Measurements from ENCODE around the gene DNAJC17. TPM values are rescaled to one million over a fixed set of nuclear protein-coding genes. Genes with fewer than 3 reads are reported as not detected.

DNAJC17 gene
- total RNA-seq, 1 donor from 2014 or later, result 29.1 TPM

- H3K27me3 Mint-ChIP-seq (ENCODE audit: low read depth), result no peaks in the 10 kb centered on the region
- no peaks in the 10 kb centered on the region for H3K9me3 Mint-ChIP-seq (ENCODE audit: low read depth)
- no peak for DNase-seq (ENCODE audit: low spot score)
- peak overlapping the region; percentile 49 for H3K27ac Mint-ChIP-seq (ENCODE audit: unreplicated experiment)
- H3K4me1 Mint-ChIP-seq (ENCODE audit: low read depth), result peaks cover 49% of the 10 kb centered on the region
- no peak overlapping the region for H3K4me3 Mint-ChIP-seq (ENCODE audit: unreplicated experiment)
- no peak for TF ChIP-seq CTCF (IDR thresholded peaks at IDR 0.05)
- H3K36me3 Mint-ChIP-seq (ENCODE audit: low read depth), result no peaks in the 10 kb centered on the region
These were observed 41.0 kb downstream of the DNAJC17 start for GRCh38 chr15:40766194-40766815.

GRCh38 chr15:40764629-40765103, 42.6 kb downstream of the DNAJC17 start:
- Mint-ChIP-seq H3K4me1 (ENCODE audit: low read depth) (peaks cover 43% of the 10 kb centered on the region), H3K36me3 (ENCODE audit: low read depth) (no peaks in the 10 kb centered on the region), H3K9me3 (ENCODE audit: low read depth) (no peaks in the 10 kb centered on the region), H3K27me3 (ENCODE audit: low read depth) (peaks cover 3% of the 10 kb centered on the region), H3K4me3 (ENCODE audit: unreplicated experiment) (peak overlapping the region; percentile 75), H3K27ac (ENCODE audit: unreplicated experiment) (peak overlapping the region; percentile 69)
- no peak for TF ChIP-seq CTCF (IDR thresholded peaks at IDR 0.05)
- DNase-seq (ENCODE audit: low spot score), result no peak

- no peak for DNase-seq (ENCODE audit: low spot score)
- H3K9me3 Mint-ChIP-seq (ENCODE audit: low read depth), result no peaks in the 10 kb centered on the region
- H3K27ac Mint-ChIP-seq (ENCODE audit: unreplicated experiment), result peak within 1 kb of the TSS; percentile 69
- peak within 1 kb of the TSS; percentile 75 for H3K4me3 Mint-ChIP-seq (ENCODE audit: unreplicated experiment)
- peaks cover 3% of the 10 kb centered on the region for H3K27me3 Mint-ChIP-seq (ENCODE audit: low read depth)
- no peaks in the 10 kb centered on the region for H3K36me3 Mint-ChIP-seq (ENCODE audit: low read depth)
- peaks cover 39% of the 10 kb centered on the region for H3K4me1 Mint-ChIP-seq (ENCODE audit: low read depth)
- TF ChIP-seq CTCF (IDR thresholded peaks at IDR 0.05), result peak; percentile 70
These were observed 43.3 kb downstream of the DNAJC17 start, which contains the start of gene GCHFR for GRCh38 chr15:40763801-40764628. GCHFR (plus strand) TSS chr15:40764068; CDS start chr15:40764181, 113 bp downstream.

DNA sequence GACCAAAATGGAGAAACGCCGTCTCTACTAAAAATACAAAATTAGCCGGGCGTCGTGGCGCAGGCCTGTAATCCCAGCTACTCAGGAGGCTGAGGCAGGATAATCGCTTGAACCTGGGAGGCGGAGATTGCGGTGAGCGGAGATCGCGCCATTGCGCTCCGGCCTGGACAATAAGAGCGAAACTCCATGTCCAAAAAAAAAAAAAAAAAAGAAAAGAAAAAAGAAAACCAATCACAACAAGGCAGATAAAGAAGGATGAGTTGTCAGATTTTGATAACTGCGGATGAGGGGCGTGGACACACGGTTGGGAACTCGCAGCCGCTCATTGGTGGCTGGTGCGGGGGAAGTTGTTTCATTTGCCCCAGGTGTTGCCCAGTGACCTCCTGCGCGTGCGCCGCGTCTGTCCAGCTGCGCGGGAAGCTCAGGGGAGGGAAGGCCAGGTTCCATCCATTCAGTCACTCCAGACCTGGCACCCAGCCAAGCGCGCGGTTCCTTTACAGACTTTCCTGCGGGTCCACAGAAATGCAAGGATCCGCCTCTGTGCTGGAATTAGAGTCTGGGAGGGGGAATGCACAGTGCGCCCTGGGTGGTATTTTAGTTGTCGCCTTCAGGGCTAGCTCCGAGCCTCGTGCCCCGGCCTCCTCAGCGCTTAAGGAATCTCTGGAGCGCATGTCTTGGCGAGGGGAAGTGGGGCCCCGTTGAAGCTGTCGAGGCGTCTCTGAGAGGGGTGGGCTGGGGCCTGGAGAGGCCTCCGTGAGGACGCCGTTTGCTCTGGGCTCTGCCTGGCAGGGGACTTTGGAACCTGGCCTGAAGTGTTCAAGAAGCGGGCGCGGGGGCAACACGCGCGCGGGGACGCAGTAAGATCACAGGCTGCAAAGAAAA, 44.1 kb downstream of the DNAJC17 start:
- peaks cover 39% of the 10 kb centered on the region for H3K4me1 Mint-ChIP-seq (ENCODE audit: low read depth)
- no peaks in the 10 kb centered on the region for H3K36me3 Mint-ChIP-seq (ENCODE audit: low read depth)
- no peak for DNase-seq (ENCODE audit: low spot score)
- no peak for TF ChIP-seq CTCF (IDR thresholded peaks at IDR 0.05)
- peak overlapping the region; percentile 69 for H3K27ac Mint-ChIP-seq (ENCODE audit: unreplicated experiment)
- H3K27me3 Mint-ChIP-seq (ENCODE audit: low read depth), result peaks cover 3% of the 10 kb centered on the region
- H3K9me3 Mint-ChIP-seq (ENCODE audit: low read depth), result no peaks in the 10 kb centered on the region
- H3K4me3 Mint-ChIP-seq (ENCODE audit: unreplicated experiment), result peak overlapping the region; percentile 75

DNA sequence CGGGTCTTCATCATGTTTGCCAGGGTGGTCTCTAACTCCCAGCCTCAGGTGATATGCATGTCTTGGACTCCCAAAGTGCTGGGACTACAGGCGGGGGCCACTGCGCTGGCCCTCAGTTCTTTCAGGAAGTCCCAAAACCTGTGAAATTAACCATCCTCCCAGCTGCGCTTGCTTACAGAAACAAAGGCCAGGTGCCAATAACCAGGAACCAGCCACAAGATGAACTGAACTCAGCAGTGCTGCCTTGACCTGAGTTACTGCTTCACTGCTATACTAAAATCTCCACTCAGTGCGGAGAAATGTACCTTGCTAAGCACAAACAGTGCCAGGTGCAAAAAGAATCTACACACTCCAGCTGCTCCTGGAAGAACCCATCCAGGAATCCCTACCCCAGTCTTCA, 47.3 kb downstream of the DNAJC17 start:
- H3K27ac Mint-ChIP-seq (ENCODE audit: unreplicated experiment), result no peak overlapping the region
- DNase-seq (ENCODE audit: low spot score), result no peak
- no peaks in the 10 kb centered on the region for H3K36me3 Mint-ChIP-seq (ENCODE audit: low read depth)
- peaks cover 3% of the 10 kb centered on the region for H3K27me3 Mint-ChIP-seq (ENCODE audit: low read depth)
- no peaks in the 10 kb centered on the region for H3K9me3 Mint-ChIP-seq (ENCODE audit: low read depth)
- peaks cover 21% of the 10 kb centered on the region for H3K4me1 Mint-ChIP-seq (ENCODE audit: low read depth)
- H3K4me3 Mint-ChIP-seq (ENCODE audit: unreplicated experiment), result no peak overlapping the region
- no peak for TF ChIP-seq CTCF (IDR thresholded peaks at IDR 0.05)

Data from chondrocyte (in vitro differentiated cells).